GM18526 (cell line): Measurements from ENCODE around the gene MCCD1.

Experiments used
- POLR2A ChIP-seq: IDR thresholded peaks from 3 replicates; pipeline ENCODE4 v1.6.1; 2011; ENCODE audit not compliant: insufficient read length; ENCODE audit errors: extremely low read depth

The MCCD1 gene

GRCh38 chr6:31535538-31536324, 7.0 kb downstream of the MCCD1 start:
- TF ChIP-seq POLR2A: no peak

- TF ChIP-seq POLR2A: no peak
Measured at GRCh38 chr6:31538805-31539400, 10.1 kb downstream of the MCCD1 start.

GRCh38 chr6:31540640-31541039, 11.9 kb downstream of the MCCD1 start:
- TF ChIP-seq POLR2A: no peak

GRCh38 chr6:31541059-31541657, 12.4 kb downstream of the MCCD1 start:
- TF ChIP-seq POLR2A: no peak

DNA sequence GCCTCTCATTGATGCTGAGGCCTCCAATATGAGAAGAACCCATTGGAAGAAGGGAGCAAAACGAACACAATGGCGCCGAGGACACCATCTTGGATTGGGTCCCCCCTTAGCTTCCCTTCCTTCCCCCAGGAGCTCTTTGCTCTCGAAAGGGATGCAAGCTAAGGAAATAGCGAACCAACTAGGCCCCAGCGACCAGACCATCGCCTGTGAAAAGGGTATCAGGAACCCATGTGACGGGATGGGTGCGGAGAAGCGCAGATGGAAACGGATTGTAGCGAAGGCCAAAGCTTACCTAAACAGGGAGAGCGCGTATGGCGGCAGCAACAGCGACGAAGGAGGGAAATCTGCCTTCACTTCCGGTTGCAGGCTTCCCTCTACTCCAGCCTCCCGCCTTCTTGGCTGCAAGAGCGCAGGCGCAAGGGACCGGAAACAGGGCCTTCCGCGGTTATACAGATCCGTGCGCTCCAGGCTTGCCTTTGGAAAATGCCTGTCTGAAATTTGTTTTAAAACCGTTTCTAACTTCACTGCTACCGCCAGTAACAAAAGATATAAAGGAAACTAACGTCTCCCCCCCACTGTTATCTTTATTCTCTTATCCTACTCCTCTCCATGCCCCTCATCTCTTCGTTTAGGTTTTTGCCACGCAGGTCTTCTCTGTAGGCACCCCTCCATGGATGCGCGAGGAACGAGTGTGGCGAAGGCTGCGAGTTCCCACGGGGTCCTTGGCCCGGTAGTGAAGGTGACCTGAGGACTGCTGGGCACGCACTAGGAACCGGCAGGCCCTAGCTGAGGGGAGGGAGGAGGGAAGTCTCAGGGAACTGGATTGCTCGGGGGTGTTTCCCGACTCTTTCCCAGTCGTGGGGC, 13.1 kb downstream of the MCCD1 start, which contains the start of gene DDX39B:
TSS of gene DDX39B (minus strand) at position 346 of the 864 bp plus-strand sequence. CDS start 1,471 bp downstream, outside the sequence.
- TF ChIP-seq POLR2A: peak; percentile 89

GRCh38 chr6:31543639-31544038, 14.9 kb downstream of the MCCD1 start:
- no peak for TF ChIP-seq POLR2A

DNA sequence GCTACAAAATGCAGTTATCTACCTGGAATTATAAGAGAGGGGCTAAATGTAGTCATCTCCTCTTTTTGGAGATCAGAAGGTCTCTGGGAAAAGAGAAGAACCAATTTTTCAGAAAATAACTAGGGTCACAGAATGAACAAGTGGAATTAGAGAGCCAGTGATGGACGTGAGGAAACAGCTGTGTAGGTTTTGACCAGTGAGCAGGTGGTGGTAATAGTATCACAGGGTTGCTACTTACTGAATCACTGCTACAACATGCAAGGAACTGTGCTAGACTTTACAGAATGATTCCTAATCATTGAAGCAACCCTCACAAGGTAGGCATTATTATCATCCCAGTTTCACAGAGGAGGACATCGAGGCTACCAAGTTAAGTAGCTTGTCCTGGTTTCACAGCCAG, 15.9 kb downstream of the MCCD1 start:
- TF ChIP-seq POLR2A: no peak

DNA sequence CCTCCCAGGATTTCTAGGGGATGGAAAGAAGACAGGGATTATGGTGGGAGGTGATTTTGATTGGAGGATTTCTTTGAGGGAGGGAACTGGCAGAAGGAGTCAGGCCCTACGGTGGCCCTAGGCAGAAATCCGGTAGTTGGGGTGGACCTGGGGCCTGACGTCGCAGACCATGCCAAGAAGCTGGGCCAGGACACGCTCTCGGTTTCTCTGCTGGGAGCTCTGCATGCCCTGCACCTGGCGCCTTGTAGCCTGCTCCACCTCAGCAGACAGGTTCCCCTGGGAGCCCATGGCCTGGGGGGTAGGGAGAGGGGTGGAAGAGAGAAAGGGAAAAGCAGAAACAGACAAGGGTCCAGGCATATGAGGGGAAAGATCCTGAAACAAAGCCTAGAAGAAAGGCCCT, 16.5 kb downstream of the MCCD1 start:
- TF ChIP-seq POLR2A: no peak

DNA sequence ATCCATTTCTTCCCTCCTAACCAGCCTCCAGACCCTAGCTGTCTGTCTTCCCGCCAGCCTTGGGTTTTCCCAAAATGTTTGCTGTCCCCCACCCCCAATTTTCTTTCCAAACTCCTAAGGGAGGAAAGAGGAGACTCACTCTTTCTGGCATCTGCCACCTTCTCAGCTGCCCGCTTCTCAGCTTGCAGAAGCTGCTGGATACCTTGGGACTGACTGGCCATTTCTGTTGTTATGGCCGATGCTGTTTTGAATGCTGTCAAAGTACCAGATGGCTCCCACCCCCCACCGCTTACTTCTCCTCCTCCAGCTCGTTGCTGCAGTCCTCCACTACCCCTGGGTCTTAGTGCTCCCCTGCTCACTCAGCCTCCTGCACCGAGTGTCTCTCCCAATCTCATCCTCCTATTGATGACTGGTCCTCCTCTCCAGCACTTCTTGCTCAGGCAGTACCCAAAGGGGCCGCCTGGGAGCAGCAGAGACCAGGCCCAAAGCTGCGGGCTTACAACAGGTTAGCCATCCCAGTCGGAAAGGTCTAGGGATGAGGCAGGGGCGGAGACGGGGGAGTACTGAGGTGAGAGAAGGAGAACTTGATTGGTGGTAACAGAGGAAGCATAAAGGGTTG, 17.7 kb downstream of the MCCD1 start, which contains the start of gene ATP6V1G2:
TSS of gene ATP6V1G2 (minus strand) at position 270 of the 619 bp plus-strand sequence. CDS start at position 221, 49 bp downstream.
- no peak for TF ChIP-seq POLR2A

DNA sequence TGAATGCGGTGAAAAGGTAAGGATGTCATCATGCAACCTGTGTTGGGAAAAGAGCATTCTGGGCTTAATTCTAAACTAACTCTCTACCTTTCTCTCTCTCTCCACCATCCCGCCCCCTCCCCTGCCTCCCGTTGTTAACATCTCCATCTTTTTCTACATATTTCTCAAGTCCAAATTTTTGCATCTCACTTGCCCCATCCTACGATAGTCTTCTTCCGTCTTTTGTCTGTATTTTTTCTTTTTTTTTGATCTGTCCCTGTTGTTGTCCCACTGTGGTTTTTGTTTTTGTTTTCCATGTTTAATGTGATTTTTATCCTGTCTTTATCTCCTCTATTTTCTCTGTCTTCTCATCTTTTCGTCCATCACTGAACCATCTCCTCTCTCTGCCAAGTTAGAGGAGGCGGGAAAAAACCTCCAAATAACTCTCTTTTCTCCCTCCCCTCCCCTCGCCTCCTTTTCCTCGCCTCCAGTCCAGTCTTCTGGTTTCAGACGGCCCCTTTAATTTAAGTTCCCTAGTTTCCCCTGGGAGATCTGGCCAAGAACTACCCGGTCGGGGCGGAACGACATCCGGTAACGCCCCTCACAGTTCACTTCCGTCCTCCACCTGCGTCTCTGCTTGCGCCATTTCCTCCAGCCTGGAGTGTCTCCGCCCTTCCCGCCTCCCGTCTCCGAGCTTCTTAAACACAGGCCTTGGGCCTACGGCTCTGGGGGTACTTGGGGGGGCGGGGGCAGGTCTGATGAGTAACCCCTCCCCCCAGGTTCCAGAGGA, 18.4 kb downstream of the MCCD1 start, which contains the start of gene NFKBIL1:
TSS of gene NFKBIL1 (plus strand) at position 651 of the 769 bp plus-strand sequence. CDS start at position 738, 87 bp downstream.
- peak; percentile 49 for TF ChIP-seq POLR2A

DNA sequence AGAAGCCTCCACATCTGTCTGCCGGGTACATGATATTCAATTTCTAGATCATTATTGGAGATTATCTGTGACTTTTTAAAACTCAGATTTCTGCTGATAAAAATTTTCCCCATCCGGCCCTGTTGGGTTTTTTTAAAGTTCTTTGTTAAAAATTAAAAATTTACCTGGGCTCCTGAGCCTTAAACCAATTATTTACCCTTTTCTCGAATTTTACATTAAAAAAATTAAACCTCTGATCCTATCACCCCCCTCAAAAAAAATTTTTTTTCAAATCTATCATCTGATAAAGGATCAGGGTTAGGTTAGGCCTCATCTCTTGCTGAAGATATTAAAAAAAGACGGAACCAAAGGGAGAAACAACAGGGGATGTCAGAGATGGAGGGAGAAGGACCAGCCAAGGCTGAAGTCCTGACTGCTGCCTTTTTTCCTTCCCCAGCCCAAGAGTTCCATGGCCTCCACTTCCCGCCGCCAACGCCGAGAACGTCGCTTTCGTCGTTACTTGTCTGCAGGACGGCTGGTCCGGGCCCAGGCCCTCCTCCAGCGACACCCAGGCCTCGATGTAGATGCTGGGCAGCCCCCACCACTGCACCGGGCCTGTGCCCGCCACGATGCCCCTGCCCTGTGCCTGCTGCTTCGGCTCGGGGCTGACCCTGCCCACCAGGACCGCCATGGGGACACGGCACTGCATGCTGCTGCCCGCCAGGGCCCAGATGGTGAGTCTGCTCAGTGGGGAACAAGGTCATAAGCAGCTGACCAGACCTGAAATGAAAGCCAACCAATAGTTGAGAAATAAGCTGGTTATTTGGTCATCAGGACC, 19.2 kb downstream of the MCCD1 start:
- TF ChIP-seq POLR2A: no peak

DNA sequence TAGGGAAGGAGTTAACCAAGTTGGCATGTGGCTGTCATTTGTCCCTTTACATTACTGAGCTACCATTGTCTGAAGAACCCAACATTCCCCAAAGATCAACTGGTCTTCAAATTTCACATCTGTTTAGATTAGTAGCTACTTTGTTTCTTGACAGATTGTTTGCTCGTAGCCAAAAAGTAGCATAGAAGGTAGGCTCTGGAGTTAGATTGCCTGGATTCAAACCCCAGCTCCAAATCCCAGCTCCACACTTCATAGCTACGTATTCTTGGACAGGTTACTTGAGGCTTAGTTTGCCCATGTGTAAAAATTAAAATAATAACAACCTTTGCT, 19.7 kb downstream of the MCCD1 start:
- no peak for TF ChIP-seq POLR2A

- no peak for TF ChIP-seq POLR2A
Measured at GRCh38 chr6:31556307-31556706, 27.5 kb downstream of the MCCD1 start.
